LHCN-M2 (cell line): ENCODE measurements around the gene TAGLN3. TPM values are rescaled to one million over a fixed set of nuclear protein-coding genes. Genes with fewer than 3 reads are reported as not detected.
"Not testable (repeated sequence)": the region's sequence is repeated elsewhere in the genome, so short reads cannot be mapped to it uniquely, and the experiment has no call there.

Source experiments
- DNase-seq: peaks from one replicate; pipeline ENCODE4 v3.0.0-alpha.2; 2012; ENCODE audit warnings: low read depth
- total RNA-seq: library from RNA; depleted of rRNA; stranded (reverse); fragments of >200 nt; gene quantifications from 2 replicates; pipeline ENCODE4 v1.2.3, GENCODE V29; 2014

The TAGLN3 gene
- total RNA-seq, 1 experiment from 2014 or later, result not detected

DNA sequence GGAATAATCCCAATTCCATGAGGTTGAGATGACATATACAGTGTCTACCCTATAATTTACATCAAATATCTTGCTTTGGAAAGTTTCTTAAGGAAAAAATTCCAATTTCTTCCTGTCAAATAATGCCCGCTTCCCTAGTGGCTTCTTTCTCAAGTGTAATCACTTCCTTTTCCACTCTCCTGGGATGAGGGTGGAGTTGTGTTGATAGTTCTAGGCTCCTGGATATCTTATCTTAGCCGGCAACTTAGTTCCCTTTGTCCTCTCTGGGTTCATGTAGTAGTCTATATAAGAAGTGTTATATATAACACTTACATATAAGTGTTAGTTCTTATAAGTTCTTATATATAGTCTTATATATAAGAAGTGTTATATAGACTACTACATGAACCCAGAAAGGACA is 10.9 kb downstream of the TAGLN3 start:
- DNase-seq, result no peak

DNA sequence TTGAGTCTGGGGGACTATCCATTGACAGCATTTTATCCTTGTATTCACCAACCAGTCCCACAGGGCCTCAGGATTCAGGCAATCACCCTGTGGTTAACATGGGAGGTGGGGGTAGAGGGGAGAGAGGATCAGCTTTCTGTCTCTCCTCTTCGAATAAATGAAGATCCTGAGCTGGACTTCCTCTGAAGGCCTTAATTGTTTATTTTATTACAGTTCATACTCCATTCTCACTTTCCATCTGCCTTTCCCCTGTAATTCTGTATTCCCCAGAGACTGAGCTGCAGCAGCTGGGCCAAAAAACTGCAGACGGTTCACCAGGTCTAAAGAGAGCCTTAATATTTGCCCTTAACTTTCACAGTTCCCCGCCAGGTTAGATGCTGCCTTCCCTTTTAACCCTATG is 11.9 kb downstream of the TAGLN3 start:
- DNase-seq, result peak; percentile 79

DNA sequence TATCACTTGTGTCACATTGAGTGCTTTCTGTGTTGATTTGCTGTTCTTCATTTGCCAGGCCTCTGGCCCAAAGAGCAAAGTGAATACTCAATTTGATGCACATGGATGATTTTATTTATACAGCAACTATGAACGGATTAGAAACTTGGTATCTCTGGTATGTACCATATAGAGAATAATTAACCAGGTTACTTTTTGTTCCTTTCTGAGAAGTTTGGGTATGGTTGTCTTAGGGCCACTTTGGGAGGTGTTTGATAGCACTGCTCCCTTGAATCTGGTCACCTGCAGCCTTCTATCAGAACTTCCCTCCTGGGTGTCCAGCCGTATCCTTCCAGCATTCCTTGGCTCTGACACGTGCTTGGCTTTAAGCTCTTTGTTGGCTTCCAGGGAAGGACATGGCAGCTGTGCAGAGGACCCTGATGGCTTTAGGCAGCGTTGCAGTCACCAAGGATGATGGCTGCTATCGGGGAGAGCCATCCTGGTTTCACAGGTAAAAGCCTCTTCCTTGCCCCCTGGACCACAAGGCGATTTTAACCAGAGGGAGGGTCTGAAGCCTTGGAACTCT is 12.7 kb downstream of the TAGLN3 start:
- DNase-seq, result no peak

DNA sequence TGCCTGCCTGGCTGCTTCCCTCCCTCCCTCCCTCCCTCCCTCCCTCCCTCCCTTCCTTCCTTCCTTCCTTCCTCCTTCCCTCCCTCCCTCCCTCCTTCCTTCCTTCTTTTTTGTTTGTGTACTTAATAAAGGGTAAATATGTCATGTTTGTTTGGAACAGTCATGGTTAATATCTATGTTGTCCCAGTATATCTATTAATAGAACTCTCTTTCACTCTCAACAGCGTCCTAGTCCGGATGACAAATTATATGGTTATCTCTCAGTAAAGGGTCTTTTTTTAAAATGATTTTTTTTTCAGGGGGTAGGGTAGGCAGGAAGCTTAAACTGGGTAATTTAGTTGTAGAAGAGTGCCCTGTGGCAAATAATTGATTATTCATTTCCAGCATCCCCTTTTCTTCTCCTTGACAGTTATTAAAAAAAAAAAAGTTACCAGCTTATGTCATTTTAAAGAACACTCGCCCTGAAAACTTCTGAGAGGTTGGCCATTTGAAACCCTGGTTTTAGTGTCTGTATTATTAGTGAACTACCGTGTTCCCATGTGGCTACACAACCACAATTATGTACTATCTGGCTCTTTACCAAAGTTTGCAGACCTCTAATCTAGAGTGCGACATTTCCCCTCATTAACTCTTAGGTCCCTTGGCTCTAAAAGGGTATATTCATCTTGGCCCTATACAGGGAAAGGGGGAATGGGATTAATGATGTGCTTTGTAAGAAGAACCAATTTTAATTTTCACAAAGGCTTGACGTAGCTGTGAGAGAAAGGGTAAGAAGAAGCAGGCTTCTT is 13.7 kb downstream of the TAGLN3 start:
- DNase-seq, result no peak

DNA sequence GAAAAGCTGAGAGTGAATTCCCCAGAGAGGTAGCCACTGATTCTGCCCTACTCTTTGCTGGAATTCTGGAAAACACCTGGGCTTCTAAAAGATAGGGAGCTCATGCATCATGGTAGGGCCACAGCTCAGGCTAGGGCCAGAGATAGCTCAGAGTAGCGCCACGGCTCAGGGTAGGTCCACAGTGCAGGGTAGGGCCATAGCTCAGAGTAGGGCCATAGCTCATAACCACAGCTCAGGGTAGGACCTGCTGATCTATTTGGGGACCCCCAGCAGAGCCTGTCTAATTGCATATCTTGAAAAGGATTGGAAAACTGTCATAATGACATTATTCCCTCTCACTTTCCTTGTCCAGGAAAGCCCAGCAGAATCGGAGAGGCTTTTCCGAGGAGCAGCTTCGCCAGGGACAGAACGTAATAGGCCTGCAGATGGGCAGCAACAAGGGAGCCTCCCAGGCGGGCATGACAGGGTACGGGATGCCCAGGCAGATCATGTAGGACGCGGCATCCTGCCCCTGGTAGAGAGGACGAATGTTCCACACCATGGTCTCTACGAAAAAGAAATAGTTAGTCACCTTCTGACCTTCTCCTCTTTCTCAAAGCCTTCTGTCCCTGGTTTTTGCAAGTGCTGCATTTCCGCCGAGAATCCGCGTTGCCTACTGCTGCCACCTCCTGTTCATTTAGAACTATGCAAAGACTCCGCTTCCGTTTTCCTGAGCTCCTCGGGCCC is 14.5 kb downstream of the TAGLN3 start:
- DNase-seq, result peak; percentile 82

DNA sequence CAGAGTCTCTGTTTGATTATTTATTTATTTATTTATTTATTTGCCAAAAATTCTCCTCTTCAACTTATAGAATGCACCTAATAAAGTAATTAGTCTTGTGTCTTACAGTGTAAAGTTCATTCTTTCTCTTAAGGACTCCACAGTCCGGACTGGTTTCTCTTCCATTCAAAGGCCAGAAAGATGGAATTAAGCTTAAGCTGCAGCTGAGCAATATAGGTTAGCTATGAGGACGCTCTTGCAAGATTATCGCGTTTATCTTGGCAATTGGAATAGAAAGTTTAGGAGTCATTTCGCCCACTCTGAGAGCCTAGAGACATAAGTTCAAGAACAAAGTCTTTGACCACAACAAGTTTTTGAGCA is 15.0 kb downstream of the TAGLN3 start:
- no peak for DNase-seq

DNA sequence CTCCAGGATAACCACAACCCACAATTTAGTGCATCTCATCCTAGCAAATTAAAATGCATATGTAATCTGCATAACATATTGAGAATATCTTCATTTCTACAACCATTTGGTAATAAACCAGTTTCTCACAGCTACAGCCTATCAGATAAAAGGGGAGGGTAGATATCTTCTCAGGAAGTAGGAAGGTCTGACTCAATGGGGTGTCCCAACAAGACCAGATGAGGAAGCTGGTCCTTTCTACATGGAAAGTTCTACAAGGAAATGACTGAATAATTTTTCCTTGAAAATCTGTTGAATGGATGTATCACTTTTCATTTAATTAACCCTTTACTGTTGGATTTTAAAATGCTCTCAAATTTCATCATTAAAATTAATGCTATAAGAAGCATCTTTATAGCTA is 18.4 kb downstream of the TAGLN3 start:
- DNase-seq, result peak; percentile 16

DNA sequence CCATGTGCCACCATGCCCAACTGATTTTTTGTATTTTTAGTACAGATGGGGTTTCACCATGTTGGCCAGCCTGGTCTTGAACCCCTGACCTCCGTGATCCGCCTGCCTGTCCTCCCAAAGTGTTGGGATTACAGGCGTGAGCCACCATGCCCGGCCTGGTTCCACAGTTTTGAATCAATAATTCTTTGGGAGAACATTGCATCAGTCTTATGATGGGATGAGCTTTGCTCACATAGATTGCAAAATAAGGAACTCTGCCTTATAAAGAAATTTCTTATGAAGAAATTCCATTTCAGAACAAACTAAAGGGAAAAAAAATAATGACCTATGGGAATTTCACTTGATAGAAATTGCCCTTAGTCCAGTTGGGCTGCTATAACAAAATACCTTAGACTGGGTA is 20.0 kb downstream of the TAGLN3 start:
- no peak for DNase-seq

DNA sequence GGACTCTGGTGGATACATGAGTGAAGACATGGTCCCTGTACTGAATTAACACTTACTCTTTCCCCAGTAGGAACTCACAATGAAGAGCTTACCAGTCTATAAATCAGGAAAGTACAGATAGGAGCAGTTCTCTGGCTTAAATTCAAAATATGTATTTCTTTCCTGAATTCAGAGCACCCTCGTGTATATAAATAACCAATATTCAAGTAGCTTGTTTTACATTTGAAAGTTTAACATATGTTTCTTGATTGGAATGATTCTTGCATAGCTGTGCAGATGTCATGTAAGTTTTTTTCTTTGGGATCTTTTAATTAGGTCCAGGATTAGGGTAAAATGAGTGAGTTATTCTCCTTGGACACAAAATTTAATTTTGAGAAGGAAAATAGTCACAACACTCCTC is 21.0 kb downstream of the TAGLN3 start:
- DNase-seq, result no peak

DNA sequence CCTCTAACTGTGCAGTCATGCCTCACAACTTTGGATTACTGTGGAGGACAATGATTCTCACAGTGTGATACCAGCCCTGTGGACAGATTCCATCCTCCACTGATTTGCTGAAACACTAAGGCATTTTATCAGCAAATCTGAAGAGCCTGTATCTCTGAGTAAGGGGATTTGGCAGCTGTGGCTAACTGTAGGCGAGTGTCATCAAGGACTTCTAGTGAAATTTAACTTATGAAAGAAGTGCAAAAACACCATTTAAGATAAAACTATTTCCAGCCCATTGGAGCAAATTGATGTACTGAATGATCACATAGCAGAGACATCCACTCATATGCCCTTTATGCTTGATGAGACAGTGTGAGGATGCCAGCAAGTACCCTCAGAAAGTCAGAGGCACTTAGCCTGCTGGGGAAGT is 22.0 kb downstream of the TAGLN3 start:
- DNase-seq, result no peak

DNA sequence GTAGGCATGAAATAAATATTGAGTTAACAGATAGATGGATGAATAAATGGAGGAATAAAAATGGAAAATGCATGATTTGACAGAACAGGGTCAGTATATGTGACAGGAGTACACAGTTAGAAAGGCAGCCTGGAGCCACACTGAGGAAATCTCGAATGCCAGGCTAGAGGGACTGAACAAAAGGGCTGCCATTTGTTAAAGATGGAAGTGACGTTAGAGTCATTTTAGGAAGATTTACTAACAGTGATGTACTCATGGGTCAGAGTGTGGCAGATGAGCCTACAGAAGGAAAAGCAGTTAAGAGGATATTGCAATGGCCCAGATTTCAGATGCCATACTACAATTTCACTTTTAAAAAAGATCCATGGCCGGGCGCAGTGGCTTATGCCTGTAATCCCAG is 28.4 kb downstream of the TAGLN3 start:
- no peak for DNase-seq

DNA sequence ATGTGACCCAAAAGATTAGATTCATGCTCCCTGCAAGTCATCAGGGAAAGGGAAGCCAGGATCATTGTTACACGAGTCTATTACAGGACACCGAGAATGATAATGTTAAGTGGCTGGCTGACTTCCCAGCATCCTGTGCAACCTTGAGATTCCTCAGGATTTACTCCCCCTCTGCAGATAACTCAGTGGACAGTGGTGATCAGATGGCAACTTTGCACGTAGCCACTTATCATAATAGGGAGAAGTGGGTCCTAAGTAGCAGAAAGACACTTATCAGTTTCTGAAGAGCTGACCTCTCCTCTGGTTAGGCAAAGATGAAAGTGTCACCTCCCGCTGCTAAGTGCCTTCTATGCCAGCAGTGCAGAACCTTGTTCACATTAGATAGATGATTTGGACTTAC is 29.1 kb downstream of the TAGLN3 start:
- DNase-seq, result no peak

DNA sequence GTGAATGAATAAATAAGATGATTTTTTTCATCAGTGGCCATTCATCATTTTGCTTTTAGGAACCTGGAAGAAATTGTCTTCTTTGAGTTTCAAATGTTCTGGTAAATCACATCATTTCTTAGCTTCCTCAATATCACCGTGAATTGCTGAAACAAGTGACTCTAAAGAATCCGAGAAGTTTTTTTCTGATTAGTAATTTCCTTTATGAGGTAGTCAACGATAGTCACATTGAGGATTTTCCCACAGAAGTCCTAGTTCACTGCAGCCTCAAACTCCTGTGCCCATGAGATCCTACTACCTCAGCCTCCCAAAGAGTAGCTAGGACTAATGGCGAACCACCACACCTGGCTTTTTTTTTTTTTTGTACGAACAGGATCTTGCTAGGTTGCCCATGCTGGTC is 32.2 kb downstream of the TAGLN3 start:
- DNase-seq, result no peak

DNA sequence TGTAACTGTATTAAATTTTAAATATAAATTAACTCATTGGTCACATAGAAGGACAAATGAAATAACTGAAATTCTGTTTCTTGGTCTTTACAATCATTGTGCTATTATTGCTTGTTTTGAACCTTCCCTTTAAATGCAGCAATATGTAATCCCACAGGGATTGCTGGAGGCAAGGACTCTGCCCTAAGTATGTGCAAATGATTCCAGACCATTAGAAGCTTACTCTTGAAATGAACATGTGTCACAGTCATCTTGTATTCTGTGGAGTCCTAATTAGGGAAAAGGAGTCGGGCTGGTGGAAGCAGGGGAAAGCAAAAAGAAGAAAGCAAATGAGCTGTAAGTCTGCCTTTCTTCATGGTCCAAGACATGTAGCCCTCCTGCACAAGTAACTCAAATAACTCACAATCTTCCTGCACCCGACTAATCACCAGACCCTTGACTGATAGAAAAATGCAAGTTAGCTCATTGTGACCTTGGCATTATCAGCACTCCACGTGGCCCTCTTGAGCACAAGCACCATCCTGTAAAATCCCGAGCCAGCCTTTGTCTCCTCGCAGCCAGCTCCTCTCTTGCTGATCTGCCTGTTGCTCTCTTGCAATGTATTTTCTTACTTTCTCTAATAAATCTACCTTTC is 33.5 kb downstream of the TAGLN3 start:
- no peak for DNase-seq

DNA sequence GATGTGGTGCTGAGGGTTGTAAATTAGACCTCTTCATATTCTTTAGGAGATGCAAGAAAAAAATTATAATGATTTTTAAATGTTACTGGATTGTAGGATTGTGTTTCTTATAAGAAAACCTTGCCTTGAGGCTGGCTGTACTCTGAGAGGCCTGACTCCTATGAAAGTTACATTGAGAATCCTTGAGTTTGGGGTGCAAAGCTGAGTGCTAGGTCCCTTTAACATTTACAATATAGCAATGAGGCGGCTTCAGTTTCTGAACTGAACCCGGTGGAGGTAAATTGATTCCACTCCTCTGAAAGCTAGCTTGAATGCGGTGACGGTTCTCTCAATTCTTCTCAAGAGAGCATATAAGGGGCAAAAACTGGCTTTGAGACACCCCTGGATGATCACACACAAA is 35.7 kb downstream of the TAGLN3 start, which contains the start of gene TMPRSS7:
TMPRSS7 (plus strand) TSS at position 301 of the 400 bp plus-strand sequence. CDS start 110 bp downstream, outside the sequence.
- no peak for DNase-seq

DNA sequence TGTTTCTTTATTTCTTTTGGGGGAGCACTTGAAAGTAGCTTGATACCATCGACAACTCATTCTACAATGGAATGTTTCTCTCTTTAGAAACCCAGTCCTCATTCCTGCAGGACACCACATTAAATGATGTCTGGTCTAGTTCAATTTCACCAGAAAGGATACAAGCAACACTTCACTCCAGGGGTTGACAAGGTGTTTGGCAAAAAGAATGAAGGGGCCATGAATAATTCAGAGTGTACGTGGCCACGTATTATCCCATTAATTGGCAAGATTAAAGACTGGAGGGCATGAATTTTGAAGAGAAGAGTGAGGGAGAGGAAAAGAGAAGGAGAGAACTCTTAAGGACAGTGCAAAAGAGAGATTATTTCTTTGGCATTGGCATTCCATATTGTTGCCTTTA is 36.5 kb downstream of the TAGLN3 start:
- DNase-seq, result no peak

DNA sequence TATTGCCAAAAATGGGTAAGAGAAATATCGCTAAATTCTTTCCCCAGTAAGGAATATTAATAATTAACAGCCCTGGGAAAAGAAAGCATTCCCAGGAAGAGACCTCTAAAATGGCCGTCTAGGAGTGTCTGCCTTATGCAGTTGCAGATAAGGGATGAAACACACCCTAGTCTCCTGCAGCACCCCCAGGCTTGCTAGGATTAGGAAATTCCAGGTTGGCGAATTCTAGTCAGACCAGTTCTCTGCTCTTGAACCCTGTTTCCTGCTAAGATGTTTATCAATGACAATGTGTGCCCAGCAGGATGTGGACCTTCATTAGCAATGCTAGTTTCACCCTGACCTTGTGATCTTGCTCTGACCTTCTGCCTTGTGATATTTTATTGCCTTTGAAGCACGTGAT is 38.5 kb downstream of the TAGLN3 start:
- not testable (repeated sequence) for DNase-seq

DNA sequence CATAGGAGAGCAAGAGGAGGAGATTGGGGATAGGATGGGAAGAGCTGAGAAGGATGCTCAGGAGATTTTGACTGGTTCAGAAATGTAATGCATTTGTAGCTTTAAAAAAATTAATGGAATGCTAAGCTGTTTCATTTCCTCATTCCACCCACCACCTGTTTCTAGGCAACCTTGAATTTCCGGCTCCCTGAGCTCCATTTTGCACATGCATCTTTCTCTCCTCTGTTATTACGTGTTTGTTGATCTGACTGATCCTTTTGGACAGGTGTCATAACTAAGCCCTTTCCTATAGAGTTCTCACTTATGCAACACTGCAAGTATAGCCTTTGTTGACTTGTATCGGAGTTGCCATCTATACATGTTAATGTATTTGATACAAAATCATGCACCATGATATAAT is 40.1 kb downstream of the TAGLN3 start:
- DNase-seq, result peak; percentile 79

DNA sequence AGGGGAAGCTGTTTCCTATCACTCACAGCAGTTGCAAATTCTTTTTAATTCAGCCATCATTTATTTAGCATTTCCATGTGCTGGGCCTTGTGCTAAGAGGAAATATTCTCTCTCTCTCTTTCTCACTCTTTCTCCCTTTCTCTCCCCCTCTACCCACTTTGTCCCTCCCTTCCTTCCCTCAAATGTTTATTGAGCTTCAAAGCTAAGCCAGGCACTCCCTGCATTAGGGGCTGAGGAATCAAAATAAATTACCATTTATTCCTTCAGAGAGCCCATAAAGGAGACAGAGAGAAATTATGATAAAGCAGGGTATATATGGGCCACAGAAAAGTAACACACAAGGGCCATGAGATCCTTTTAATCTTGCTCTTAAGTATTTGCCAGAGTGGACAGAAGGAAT is 42.6 kb downstream of the TAGLN3 start:
- DNase-seq, result no peak

DNA sequence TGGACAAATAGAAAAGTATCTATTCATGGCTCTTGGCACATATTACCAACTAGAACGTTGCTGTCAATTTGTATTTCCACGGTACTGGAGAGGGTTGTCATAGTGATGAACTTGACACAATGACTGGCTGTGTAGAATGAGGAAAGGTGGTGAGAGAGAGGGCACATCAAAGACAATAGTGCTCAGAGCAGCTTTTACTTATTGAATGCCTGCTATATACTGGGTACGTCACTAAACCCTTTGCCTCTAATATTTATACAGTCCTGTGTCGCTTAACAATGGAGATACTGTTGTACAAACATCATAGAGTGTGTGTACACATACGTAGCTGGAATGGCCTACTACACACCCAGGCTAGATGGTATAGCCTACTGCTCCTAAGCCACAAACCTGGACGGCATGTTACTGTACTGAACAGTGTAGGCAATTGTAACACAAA is 44.1 kb downstream of the TAGLN3 start:
- DNase-seq, result no peak

DNA sequence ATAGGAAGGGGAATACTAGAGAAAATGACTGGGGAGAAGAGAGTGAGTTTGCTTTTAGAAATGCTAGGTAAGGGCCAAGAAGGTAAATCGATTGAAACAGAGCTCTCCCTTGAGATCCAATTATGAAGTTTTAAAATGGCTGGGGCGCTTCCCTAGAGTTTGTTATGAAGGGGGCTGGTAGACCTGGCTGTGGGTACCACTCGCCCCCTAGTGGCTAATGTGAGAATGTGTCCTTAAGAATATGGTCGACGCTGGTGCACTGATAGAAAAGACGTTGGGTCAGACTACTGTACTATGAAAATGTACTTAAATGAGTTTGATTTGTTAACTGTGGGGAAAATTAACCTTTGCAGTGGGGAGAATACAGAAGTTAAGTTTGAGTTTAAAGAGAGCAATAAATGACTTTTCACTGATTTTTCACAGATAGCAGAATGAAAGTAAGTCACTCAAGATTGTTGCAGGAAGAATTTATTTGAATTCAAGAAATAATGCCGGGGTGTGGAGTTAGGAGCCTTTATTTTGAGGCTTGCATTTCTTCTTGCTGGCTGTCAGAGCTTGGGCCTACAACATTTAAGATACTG is 45.0 kb downstream of the TAGLN3 start:
- peak; percentile 73 for DNase-seq

DNA sequence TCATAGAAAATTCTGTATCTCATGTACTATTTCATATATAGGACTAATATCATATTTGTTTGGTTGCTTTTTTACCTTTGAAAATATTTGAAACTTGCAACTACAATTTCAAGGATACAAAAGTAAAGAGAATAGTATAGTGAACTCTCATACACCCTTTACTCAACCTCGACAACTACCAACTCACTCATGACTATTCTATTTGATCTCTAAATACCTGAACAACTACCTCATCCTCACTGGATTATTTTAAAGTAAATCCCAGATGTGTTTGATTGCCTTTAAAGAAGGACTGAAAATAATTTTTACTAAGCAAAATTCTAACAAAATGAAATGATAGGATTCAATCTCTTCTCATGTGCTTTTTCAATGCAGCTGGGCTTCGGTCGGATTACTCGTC is 47.9 kb downstream of the TAGLN3 start:
- DNase-seq, result no peak
